Fibroblast of pulmonary artery (primary cell): ENCODE measurements around the gene D2HGDH.

Experiments
- DNase-seq: peaks from one replicate; pipeline ENCODE4 v3.0.0-alpha.2; 2010; ENCODE audit warnings: low read depth
- H3K4me3 ChIP-seq: replicated peaks from 2 replicates; pipeline ENCODE4 v1.5.1; 2011; ENCODE audit warnings: low read depth, mild to moderate bottlenecking, control low read depth, low read length, moderate library complexity
- CTCF ChIP-seq: IDR thresholded peaks from 2 replicates; pipeline ENCODE4 v1.5.1; 2011; ENCODE audit warnings: mild to moderate bottlenecking, control low read depth, low read length, inconsistent platforms; ENCODE audit errors: missing control alignments

D2HGDH gene

GRCh38 chr2:241811201-241811951 is 76.9 kb downstream of the D2HGDH start:
- DNase-seq: no peak
- TF ChIP-seq CTCF: no peak

GRCh38 chr2:241811952-241812729 is 77.7 kb downstream of the D2HGDH start:
- H3K4me3 ChIP-seq: no peak overlapping the region
- no peak for TF ChIP-seq CTCF
- no peak for DNase-seq

More at GRCh38 chr2:241811201-241811951, 76.9 kb downstream of the D2HGDH start:
- H3K4me3 ChIP-seq: no peak overlapping the region

DNA sequence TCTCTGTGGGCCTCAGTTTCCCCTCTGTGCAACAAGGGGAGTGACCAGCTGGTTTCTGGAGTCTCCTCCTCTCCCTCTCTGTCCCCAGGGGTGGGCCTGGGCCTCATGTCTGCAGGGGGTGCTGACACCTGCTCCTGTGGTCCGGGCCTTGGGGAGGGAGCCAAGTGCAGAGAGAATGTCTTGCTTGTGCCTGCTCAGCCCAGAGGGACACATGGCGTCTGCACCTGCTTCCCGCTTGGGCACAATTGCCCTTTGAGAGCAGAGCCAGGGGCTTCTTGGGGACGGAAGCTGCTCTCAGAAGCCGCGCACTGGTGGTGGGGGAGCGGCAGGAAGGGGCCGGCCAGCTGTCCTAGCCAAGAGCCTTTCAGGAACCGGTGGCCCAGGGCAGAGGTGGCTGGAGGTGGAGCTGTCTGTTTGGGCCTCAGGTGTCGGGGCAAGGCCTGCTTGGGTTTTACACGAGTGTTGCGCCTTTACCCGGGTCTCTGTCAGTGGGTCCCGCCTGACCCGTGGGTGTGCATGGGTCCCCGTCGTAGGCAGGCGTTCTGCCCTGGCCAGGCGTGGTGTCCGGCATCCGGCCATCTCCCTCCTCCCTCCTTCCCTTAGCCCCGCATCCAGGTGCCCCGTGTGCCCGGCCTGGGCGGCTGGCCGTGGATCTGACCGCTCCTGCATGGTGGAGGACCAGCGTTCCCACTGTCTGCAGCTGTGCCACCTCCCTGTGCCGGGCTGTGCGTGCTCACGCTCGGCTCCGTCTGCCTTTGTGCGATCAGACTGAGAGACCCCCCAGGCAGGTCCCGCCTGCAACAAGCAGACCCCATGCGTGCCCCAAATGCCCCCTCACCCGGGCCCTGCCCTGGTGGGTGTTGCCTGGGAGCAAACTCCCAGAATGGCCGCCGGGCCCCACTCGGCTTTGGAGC is 78.6 kb downstream of the D2HGDH start:
- TF ChIP-seq CTCF: no peak
- no peak for DNase-seq
- no peak overlapping the region for H3K4me3 ChIP-seq

DNA sequence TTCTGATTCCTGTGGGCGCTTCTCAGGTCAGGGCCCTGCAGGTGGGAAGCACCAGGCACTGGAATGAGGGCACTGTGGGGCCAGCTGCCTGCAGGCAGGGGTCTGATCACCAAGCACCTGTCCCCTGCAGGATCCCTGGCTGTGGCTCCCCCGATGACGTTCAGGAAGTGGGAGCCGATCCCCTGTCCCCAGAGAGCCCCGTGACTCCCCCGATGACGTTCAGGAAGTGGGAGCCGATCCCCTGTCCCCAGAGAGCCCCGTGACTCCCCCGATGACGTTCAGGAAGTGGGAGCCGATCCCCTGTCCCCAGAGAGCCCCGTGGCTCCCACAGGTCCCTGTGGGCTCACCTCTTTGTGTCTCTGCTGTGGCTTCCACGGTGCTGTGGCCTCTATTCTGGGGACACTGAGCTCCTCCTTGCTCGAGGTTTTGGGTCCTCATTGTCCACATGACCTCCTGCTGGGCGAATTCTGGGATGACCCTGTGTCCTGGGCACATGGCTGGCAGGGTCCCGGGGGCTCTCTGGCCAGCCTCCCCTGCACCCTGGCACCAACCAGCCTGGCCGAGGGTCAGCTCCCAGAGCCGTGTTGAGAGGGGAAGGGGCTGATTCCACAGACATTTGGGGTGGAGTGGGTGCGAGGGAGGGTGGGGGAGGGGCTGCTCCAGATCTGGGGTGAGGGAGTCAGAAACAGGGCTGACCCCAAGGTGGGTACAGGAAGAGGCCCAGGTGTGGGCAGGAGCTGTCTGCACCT is 79.4 kb downstream of the D2HGDH start:
- no peak for TF ChIP-seq CTCF
- no peak for DNase-seq

GRCh38 chr2:241814393-241814642 is 79.9 kb downstream of the D2HGDH start:
- H3K4me3 ChIP-seq: no peak overlapping the region
- no peak for TF ChIP-seq CTCF
- DNase-seq: no peak

More for the DNA sequence above, 79.4 kb downstream of the D2HGDH start:
- H3K4me3 ChIP-seq: no peak overlapping the region
